Sigmoid colon (tissue), 7 donors: ENCODE measurements around the gene PTBP1. TPM values are rescaled to one million over a fixed set of nuclear protein-coding genes. Genes with fewer than 3 reads are reported as not detected.

Experiments used
- DNase-seq: peaks from one replicate; pipeline ENCODE4 v3.0.0-alpha.2; 2019
- H3K27ac ChIP-seq, 4 donors: fragments of 200-600 bp; sonication (generic); one replicate each; pipeline ENCODE4 v1.5.1; 2016 to 2019; ENCODE audit warnings: mild to moderate bottlenecking in 1 of 4
- H3K27me3 ChIP-seq, 3 donors: fragments of 200-600 bp; sonication (generic); one replicate each; pipeline ENCODE4 v1.5.1; 2019; ENCODE audit warnings: mild to moderate bottlenecking in 1 of 3
- H3K36me3 ChIP-seq, 4 donors: fragments of 200-600 bp; sonication (generic); one replicate each; pipeline ENCODE4 v1.5.1; 2016 to 2019
- H3K4me1 ChIP-seq, 4 donors: fragments of 200-600 bp; sonication (generic); one replicate each; pipeline ENCODE4 v1.5.1; 2017 to 2019
- H3K4me3 ChIP-seq, 4 donors: fragments of 200-600 bp; sonication (generic); one replicate each; pipeline ENCODE4 v1.5.1; 2017 to 2019; ENCODE audit warnings: mild to moderate bottlenecking in 2 of 4, moderate library complexity in 1 of 4
- H3K9me3 ChIP-seq, 4 donors: fragments of 200-600 bp in 3 of 4; sonication (generic) in 3 of 4; one replicate each; pipeline versions ENCODE4 v1.5.1 to v1.6.1; 2013 to 2019
- CTCF ChIP-seq, 4 experiments: fragments of 450-650 bp in 3 of 4; fragments of 200-600 bp in 1 of 4; IDR thresholded peaks; one replicate each; pipeline ENCODE4 v1.5.1; 2016 to 2019; ENCODE audit warnings: antibody characterized with exemption in 4 of 4, mild to moderate bottlenecking in 3 of 4, moderate library complexity in 2 of 4
- EP300 ChIP-seq, 4 donors: sonication (generic); formaldehyde crosslinking; IDR thresholded peaks; one replicate each; pipeline ENCODE4 v1.6.1; 2017; ENCODE audit warnings: antibody characterized with exemption in 4 of 4
- POLR2A ChIP-seq, 2 donors: fragments of 450-650 bp; IDR thresholded peaks; one replicate each; pipeline ENCODE4 v1.6.1; 2016; ENCODE audit warnings: antibody characterized with exemption in 2 of 2, mild to moderate bottlenecking in 2 of 2, moderate library complexity in 2 of 2
- POLR2AphosphoS5 ChIP-seq, 4 donors: sonication (generic); formaldehyde crosslinking; IDR thresholded peaks; one replicate each; pipeline ENCODE4 v1.6.1; 2017; ENCODE audit warnings: antibody characterized with exemption in 4 of 4
- WGBS, 2 donors: extraction: QIAGEN DNeasy Blood & Tissue Kit; methylation state at CpG; one replicate each; pipeline ENCODE4 v1.1.7; 2013; 5-methylcytosine and 5-hydroxymethylcytosine counted together
- intact Hi-C: fragments of 100-400 bp; cut with DNase I; formaldehyde crosslinking; loops from one replicate; pipeline ENCODE4 v1.15.1; 2023
- polyA plus RNA-seq, 3 donors: library from polyadenylated mRNA; stranded (reverse); fragments of 200-250 nt; gene quantifications; one replicate each; pipeline ENCODE4 v1.2.3, GENCODE V29; 2013
- total RNA-seq, 4 donors: library from RNA; depleted of rRNA; stranded (reverse); fragments of >200 nt; gene quantifications; one replicate each; pipeline ENCODE4 v1.1.0, GENCODE V29; 2016
- donor health status: healthy with polysubstance abuse.
- donor health status: Bipolar disorder and iron deficiency.
- donor health status: healthy.

The PTBP1 gene
- total and polyA plus RNA-seq, 7 donors, result 53.8 to 154 (median 78.7) TPM

GRCh38 chr19:793806-794205 is 3.4 kb upstream of the PTBP1 start:
- Histone ChIP-seq H3K4me1 (peaks cover 0 to 26% (median 17%) of the 10 kb centered on the region in 4 donors), H3K9me3 (no peaks in the 10 kb centered on the region), H3K36me3 (no peaks in the 10 kb centered on the region), H3K4me3 (no peak overlapping the region), H3K27me3 (no peaks in the 10 kb centered on the region), H3K27ac (no peak overlapping the region)
- DNase-seq, result no peak
- WGBS, 2 donors, result 93 to 95% methylated on average over 12 of the region's 12 CpGs
- TF ChIP-seq EP300 (IDR thresholded peaks at IDR 0.05), result no peak
- intact Hi-C loops, result no loop called here

- Histone ChIP-seq H3K4me1 (peaks cover 0 to 33% (median 30%) of the 10 kb centered on the region in 4 donors), H3K4me3 (no peak overlapping the region), H3K27ac (peak overlapping the region; percentile 10 to 90 (median 48)), H3K36me3 (peaks cover 0 to 2% (median 0%) of the 10 kb centered on the region in 4 donors), H3K9me3 (no peaks in the 10 kb centered on the region), H3K27me3 (no peaks in the 10 kb centered on the region)
- no peak for DNase-seq
- whole genome bisulfite sequencing, 2 donors, result 83 to 84% methylated on average over 28 of the region's 28 CpGs
- no peak for TF ChIP-seq POLR2A (IDR thresholded peaks at IDR 0.05)
- no peak for TF ChIP-seq POLR2AphosphoS5 (IDR thresholded peaks at IDR 0.05)
- TF ChIP-seq EP300 (IDR thresholded peaks at IDR 0.05), result no peak
- no peak for TF ChIP-seq CTCF (IDR thresholded peaks at IDR 0.05)
- intact Hi-C loops, result loop anchor here (5.0 kb wide), 2 partner anchors 57 to 133 kb away; partner anchors contain the start of genes ELANE and RNF126
These were observed 2.1 kb upstream of the PTBP1 start for GRCh38 chr19:795073-795611.

- H3K27me3 ChIP-seq, result no peaks in the 10 kb centered on the region
- peak overlapping the region; percentile 79 to 90 (median 82) for H3K27ac ChIP-seq
- DNase-seq, result no peak
- intact Hi-C loops, result loop anchor here (5.0 kb wide), 2 partner anchors 56 to 134 kb away; partner anchors contain the start of genes ELANE and RNF126
- H3K9me3 ChIP-seq, result no peaks in the 10 kb centered on the region
- peaks cover 0 to 7% (median 0%) of the 10 kb centered on the region in 4 donors for H3K36me3 ChIP-seq
- H3K4me3 ChIP-seq, result peak overlapping the region; percentile 47 to 100 (median 63)
- peaks cover 0 to 41% (median 38%) of the 10 kb centered on the region in 4 donors for H3K4me1 ChIP-seq
- WGBS, 2 donors, result 76 to 82% methylated on average over 39 of the region's 39 CpGs
- TF ChIP-seq CTCF (IDR thresholded peaks at IDR 0.05) (no peak), POLR2AphosphoS5 (IDR thresholded peaks at IDR 0.05) (no peak), POLR2A (IDR thresholded peaks at IDR 0.05) (no peak), EP300 (IDR thresholded peaks at IDR 0.05) (no peak)
These were observed 1.3 kb upstream of the PTBP1 start for GRCh38 chr19:795691-796581.

- intact Hi-C loops, result loop anchor here (5.0 kb wide), 2 partner anchors 55 to 135 kb away; partner anchors contain the start of genes ELANE and RNF126
- WGBS, 2 donors, result 1% methylated on average over 129 of the region's 129 CpGs
- no peaks in the 10 kb centered on the region for H3K27me3 ChIP-seq
- H3K36me3 ChIP-seq, result peaks cover 0 to 7% (median 0%) of the 10 kb centered on the region in 4 donors
- no peaks in the 10 kb centered on the region for H3K9me3 ChIP-seq
- peaks cover 0 to 60% (median 56%) of the 10 kb centered on the region in 4 donors for H3K4me1 ChIP-seq
- H3K4me3 ChIP-seq, result peak overlapping the region; percentile 76 to 100 (median 96)
- TF ChIP-seq POLR2AphosphoS5 (IDR thresholded peaks at IDR 0.05), result peak in 2 of 4 donors; percentile 8 to 60
- no peak for TF ChIP-seq EP300 (IDR thresholded peaks at IDR 0.05)
- peak; percentile 95 for DNase-seq
- peak overlapping the region; percentile 93 to 100 (median 97) for H3K27ac ChIP-seq
These were observed 519 bp downstream of the PTBP1 start for GRCh38 chr19:797528-798414.

- no peaks in the 10 kb centered on the region for H3K9me3 ChIP-seq
- 1% methylated on average over 44 of the region's 44 CpGs for WGBS, 2 donors
- no peaks in the 10 kb centered on the region for H3K27me3 ChIP-seq
- intact Hi-C loops, result loop anchor here (5.0 kb wide), 2 partner anchors 54 to 136 kb away; partner anchors contain the start of genes ELANE and RNF126
- H3K27ac ChIP-seq, result peak overlapping the region; percentile 93 to 100 (median 97)
- no peak for DNase-seq
- peaks cover 0 to 67% (median 64%) of the 10 kb centered on the region in 4 donors for H3K4me1 ChIP-seq
- TF ChIP-seq EP300 (IDR thresholded peaks at IDR 0.05) (no peak), CTCF (IDR thresholded peaks at IDR 0.05) (no peak), POLR2A (IDR thresholded peaks at IDR 0.05) (no peak), POLR2AphosphoS5 (IDR thresholded peaks at IDR 0.05) (no peak)
- H3K4me3 ChIP-seq, result peak overlapping the region; percentile 76 to 100 (median 96)
- peaks cover 0 to 10% (median 0%) of the 10 kb centered on the region in 4 donors for H3K36me3 ChIP-seq
These were observed 1.3 kb downstream of the PTBP1 start for GRCh38 chr19:798415-799075.
